ENCODE results near the gene ACSF2.

The ACSF2 gene

DNA sequence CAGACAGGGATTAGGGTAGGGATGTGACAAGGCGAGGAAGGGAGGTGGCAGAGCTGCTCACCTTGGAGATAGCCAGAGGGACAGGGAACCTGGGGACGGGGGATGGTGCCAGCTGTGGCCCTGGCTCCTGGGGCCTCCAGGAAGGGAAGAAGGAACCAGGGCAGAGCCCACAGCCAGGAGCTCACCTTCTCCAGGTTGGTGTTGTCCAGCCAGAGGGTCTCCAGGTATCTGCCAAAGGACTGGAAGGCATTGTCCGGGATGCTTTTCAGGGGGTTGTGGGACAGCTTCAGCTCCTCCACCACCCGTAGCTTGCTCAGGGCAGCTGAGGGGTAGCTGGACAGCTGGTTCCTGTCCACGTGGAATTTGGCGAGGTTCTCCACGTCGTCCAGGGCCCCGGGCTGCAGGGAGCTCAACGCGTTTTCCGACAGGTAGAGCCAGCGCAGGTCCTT lies 41.9 kb downstream of the ACSF2 start:
- Histone ChIP-seq H4K20me1 (ENCODE audit: low read depth, low read length) (no peaks in the 10 kb centered on the region), H3K4me2 (ENCODE audit: low read depth, low read length, poor library complexity, severe bottlenecking) (no peak overlapping the region), H3K9ac (ENCODE audit: low read length) (no peak overlapping the region), H3K9me3 (ENCODE audit: insufficient read depth, low read length) (no peaks in the 10 kb centered on the region), H3K4me3 (ENCODE audit: insufficient read depth, low read length, poor library complexity, severe bottlenecking) (no peak overlapping the region), H3K27ac (ENCODE audit: low read depth, low read length) (no peak overlapping the region), H3K9me2 (replicated peaks; ENCODE audit: insufficient read depth, low read length) (no peaks in the 10 kb centered on the region), H2AFZ (ENCODE audit: low read depth, low read length, severe bottlenecking) (no peak overlapping the region), H3F3A (ENCODE audit: insufficient read depth) (no peaks in the 10 kb centered on the region), H3K27me3 (ENCODE audit: low read length) (no peaks in the 10 kb centered on the region), H3K79me2 (ENCODE audit: insufficient read depth, low read length) (no peaks in the 10 kb centered on the region), H3K36me3 (ENCODE audit: low read length) (no peaks in the 10 kb centered on the region)
- TF ChIP-seq, protein P1, sequence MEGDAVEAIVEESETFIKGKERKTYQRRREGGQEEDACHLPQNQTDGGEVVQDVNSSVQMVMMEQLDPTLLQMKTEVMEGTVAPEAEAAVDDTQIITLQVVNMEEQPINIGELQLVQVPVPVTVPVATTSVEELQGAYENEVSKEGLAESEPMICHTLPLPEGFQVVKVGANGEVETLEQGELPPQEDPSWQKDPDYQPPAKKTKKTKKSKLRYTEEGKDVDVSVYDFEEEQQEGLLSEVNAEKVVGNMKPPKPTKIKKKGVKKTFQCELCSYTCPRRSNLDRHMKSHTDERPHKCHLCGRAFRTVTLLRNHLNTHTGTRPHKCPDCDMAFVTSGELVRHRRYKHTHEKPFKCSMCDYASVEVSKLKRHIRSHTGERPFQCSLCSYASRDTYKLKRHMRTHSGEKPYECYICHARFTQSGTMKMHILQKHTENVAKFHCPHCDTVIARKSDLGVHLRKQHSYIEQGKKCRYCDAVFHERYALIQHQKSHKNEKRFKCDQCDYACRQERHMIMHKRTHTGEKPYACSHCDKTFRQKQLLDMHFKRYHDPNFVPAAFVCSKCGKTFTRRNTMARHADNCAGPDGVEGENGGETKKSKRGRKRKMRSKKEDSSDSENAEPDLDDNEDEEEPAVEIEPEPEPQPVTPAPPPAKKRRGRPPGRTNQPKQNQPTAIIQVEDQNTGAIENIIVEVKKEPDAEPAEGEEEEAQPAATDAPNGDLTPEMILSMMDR (IDR thresholded peaks at IDR 0.05; ENCODE audit: insufficient read depth, low read length, poor library complexity, severe bottlenecking), result no peak
- no peak for TF ChIP-seq EZH2phosphoT487 (conservative IDR thresholded peaks at IDR 0.05; ENCODE audit: low read length)

DNA sequence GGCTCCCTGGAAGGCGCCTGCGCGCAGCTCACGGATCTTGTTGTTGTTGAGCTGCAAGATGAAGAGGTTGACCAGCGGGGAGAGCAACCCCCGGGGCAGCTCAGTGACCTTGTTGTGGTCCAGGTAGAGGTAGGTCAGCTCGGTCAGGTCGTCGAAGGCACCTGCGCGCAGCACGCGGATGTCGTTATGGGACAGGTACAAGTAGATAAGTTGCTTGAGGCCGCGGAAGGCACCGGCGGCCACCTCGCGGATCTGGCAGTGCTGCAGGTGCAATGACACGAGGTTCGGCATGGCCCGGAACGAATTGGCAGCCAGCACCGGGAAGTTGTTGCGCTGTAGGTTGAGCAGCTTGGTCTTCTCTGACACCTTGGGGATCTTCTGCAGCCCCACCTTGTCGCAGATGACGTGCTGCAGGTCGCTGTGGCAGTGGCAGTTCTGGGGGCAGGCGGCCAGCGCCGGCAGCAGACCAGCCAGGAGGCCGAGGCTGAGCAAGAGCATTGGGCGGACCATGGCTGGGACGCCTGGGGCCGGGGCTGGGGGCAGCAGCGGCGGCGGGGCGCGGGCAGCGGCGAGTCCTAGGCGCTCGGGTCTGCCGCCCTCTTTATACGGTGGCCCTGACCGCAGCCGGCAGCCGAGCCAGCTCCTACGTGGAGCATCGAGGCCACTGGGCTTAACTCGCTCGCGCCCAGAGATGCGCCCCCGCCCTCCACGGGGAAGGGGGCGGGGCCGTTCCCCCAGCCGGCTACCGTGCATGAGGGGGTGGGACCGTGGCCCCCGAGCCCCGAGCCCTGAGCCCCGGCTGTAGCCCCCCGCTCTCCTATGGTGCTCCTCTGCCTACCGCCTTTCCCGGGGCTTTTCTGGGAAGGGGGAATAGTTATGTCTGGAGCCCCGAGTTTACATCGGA lies 42.5 kb downstream of the ACSF2 start, which contains the start of gene CHAD:
CHAD (minus strand) TSS at position 577 of the 904 bp plus-strand sequence; CDS start at position 510, 67 bp downstream.
- Histone ChIP-seq H3K36me3 (ENCODE audit: low read length) (no peaks in the 10 kb centered on the region), H3K9me2 (replicated peaks; ENCODE audit: insufficient read depth, low read length) (no peaks in the 10 kb centered on the region), H3K9me3 (ENCODE audit: insufficient read depth, low read length) (no peaks in the 10 kb centered on the region), H3K27ac (ENCODE audit: low read depth, low read length) (no peak within 1 kb of the TSS), H3K4me3 (ENCODE audit: insufficient read depth, low read length, poor library complexity, severe bottlenecking) (no peak within 1 kb of the TSS), H3K4me2 (ENCODE audit: low read depth, low read length, poor library complexity, severe bottlenecking) (no peak within 1 kb of the TSS), H3K27me3 (ENCODE audit: low read length) (no peaks in the 10 kb centered on the region), H2AFZ (ENCODE audit: low read depth, low read length, severe bottlenecking) (no peak within 1 kb of the TSS), H3K79me2 (ENCODE audit: insufficient read depth, low read length) (no peaks in the 10 kb centered on the region), H3F3A (ENCODE audit: insufficient read depth) (no peaks in the 10 kb centered on the region), H3K9ac (ENCODE audit: low read length) (no peak within 1 kb of the TSS), H4K20me1 (ENCODE audit: low read depth, low read length) (no peaks in the 10 kb centered on the region)
- TF ChIP-seq EZH2phosphoT487 (conservative IDR thresholded peaks at IDR 0.05; ENCODE audit: low read length), result no peak
- TF ChIP-seq, protein P1 (IDR thresholded peaks at IDR 0.05; ENCODE audit: insufficient read depth, low read length, poor library complexity, severe bottlenecking), result no peak

DNA sequence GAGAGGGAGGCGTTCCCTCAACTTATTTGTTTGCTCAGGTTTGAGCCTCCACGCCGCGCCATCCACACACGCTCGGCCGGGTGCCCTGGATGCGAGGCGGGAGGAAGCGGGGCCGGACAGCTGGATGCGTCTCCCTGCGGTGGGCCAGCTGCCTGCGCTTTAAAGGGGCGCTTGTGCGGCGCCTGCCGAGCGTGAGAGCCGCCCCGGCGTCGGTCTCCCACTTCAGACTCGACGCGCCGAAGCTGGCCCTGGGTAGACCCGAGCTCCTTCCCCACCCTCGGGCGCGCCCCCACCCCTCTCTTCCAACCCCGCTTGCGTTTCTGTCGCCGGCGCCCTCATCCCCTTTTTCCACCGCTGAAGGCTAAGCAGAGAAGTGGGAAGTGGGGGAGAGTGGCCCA lies 43.2 kb downstream of the ACSF2 start:
- no peaks in the 10 kb centered on the region for H3K36me3 ChIP-seq (ENCODE audit: low read length)
- no peaks in the 10 kb centered on the region for H3K9me2 ChIP-seq (replicated peaks; ENCODE audit: insufficient read depth, low read length)
- no peaks in the 10 kb centered on the region for H3K27me3 ChIP-seq (ENCODE audit: low read length)
- TF ChIP-seq, protein P1 (IDR thresholded peaks at IDR 0.05; ENCODE audit: insufficient read depth, low read length, poor library complexity, severe bottlenecking), result no peak
- TF ChIP-seq EZH2phosphoT487 (conservative IDR thresholded peaks at IDR 0.05; ENCODE audit: low read length), result no peak
- H3K9ac ChIP-seq (ENCODE audit: low read length), result no peak overlapping the region
- H3F3A ChIP-seq (ENCODE audit: insufficient read depth), result no peaks in the 10 kb centered on the region
- H3K9me3 ChIP-seq (ENCODE audit: insufficient read depth, low read length), result no peaks in the 10 kb centered on the region
- H2AFZ ChIP-seq (ENCODE audit: low read depth, low read length, severe bottlenecking), result no peak overlapping the region
- no peak overlapping the region for H3K27ac ChIP-seq (ENCODE audit: low read depth, low read length)
- no peak overlapping the region for H3K4me3 ChIP-seq (ENCODE audit: insufficient read depth, low read length, poor library complexity, severe bottlenecking)
- H3K4me2 ChIP-seq (ENCODE audit: low read depth, low read length, poor library complexity, severe bottlenecking), result no peak overlapping the region
- H4K20me1 ChIP-seq (ENCODE audit: low read depth, low read length), result no peaks in the 10 kb centered on the region
- H3K79me2 ChIP-seq (ENCODE audit: insufficient read depth, low read length), result no peaks in the 10 kb centered on the region

Measured in SU-DHL-6 (cell line).